GM12878 (cell line): ENCODE data around the gene DCBLD2. TPM values are rescaled to one million over a fixed set of nuclear protein-coding genes. Genes with fewer than 3 reads are reported as not detected.

Source experiments
- ATAC-seq: fragments of 200-7000 bp; cut with Tn5 transposase; 3 replicates; pipeline ENCODE4 v1.9.1; 2020; ENCODE audit warnings: mild to moderate bottlenecking, moderate library complexity
- BruUV-seq: library from RNA; stranded (reverse); fragments of 400-500 nt; replicated peaks from 2 replicates; lab custom pipeline; 2021; lab: Mats Ljungman, UMichigan
- CTCF ChIA-PET: fragments of 300-600 bp; sonication (Branson Sonifier 250); formaldehyde crosslinking; extraction: SDS; loops from one replicate; lab custom pipeline; 2021; ENCODE audit warnings: inconsistent platforms; lab: Yijun Ruan, JAX
- POLR2A ChIA-PET: fragments of 350-600 bp; formaldehyde crosslinking; extraction: SDS; loops from one replicate; lab custom pipeline; 2021; ENCODE audit warnings: inconsistent platforms; lab: Charles Lee
- RAD21 ChIA-PET: fragments of 300-600 bp; sonication (Branson Sonifier 250); formaldehyde crosslinking; loops from one replicate; lab custom pipeline; 2023; ENCODE audit warnings: antibody characterized with exemption; ENCODE audit not compliant: unreplicated experiment; lab: Charles Lee
- SMC1A ChIA-PET: fragments of 300-600 bp; sonication (Branson Sonifier 250); formaldehyde crosslinking; loops from one replicate; lab custom pipeline; 2023; ENCODE audit not compliant: unreplicated experiment, uncharacterized antibody; lab: Charles Lee
- DNase-seq: peaks from one replicate; pipeline ENCODE4 v3.0.0-alpha.2; 2011; ENCODE audit warnings: low read depth, low spot score
- FAIRE-seq: peaks from 3 replicates; lab custom pipeline; 2011; peaks lifted over from hg19 to GRCh38; lab: Jason Lieb, UNC
- H2AFZ ChIP-seq: 2 replicates; pipeline ENCODE4 v1.6.0; 2011; ENCODE audit warnings: low read depth, low read length, control low read depth; ENCODE audit not compliant: control insufficient read depth
- H3K27ac ChIP-seq: 2 replicates; pipeline ENCODE4 v1.5.1; 2011; ENCODE audit warnings: control low read depth; ENCODE audit not compliant: control insufficient read depth, insufficient read depth
- H3K27me3 ChIP-seq, 2 experiments: replicated peaks in 1 of 2; 2 replicates each; pipeline versions ENCODE4 v1.6.0 to v1.6.1; 2011; ENCODE audit warnings: low read length in 1 of 2; ENCODE audit not compliant: control insufficient read depth in 2 of 2, insufficient read depth in 2 of 2
- H3K36me3 ChIP-seq, 2 experiments: 2 replicates each; pipeline ENCODE4 v1.5.1; 2011; ENCODE audit warnings: low read length in 1 of 2; ENCODE audit not compliant: control insufficient read depth in 2 of 2, insufficient read depth in 2 of 2
- H3K4me1 ChIP-seq: 2 replicates; pipeline ENCODE4 v1.6.1; 2011; ENCODE audit warnings: mild to moderate bottlenecking, low read length, moderate library complexity, mixed read lengths; ENCODE audit not compliant: control insufficient read depth, insufficient read depth
- H3K4me2 ChIP-seq: 2 replicates; pipeline ENCODE4 v1.6.0; 2011; ENCODE audit warnings: control low read depth; ENCODE audit not compliant: control insufficient read depth, insufficient read depth
- H3K4me3 ChIP-seq: fragments of 200-600 bp; sonication (generic); 2 replicates; pipeline ENCODE4 v1.5.1; 2016
- H3K79me2 ChIP-seq: 2 replicates; pipeline ENCODE4 v1.6.0; 2011; ENCODE audit warnings: low read length; ENCODE audit not compliant: control insufficient read depth, insufficient read depth
- H3K9ac ChIP-seq: 2 replicates; pipeline ENCODE4 v1.8.0; 2011; ENCODE audit warnings: low read length, control low read depth, mixed read lengths; ENCODE audit not compliant: control insufficient read depth, insufficient read depth
- H3K9me3 ChIP-seq: replicated peaks from 3 replicates; pipeline ENCODE4 v1.5.1; 2011; ENCODE audit warnings: mild to moderate bottlenecking, low read length; ENCODE audit not compliant: control insufficient read depth, insufficient read depth
- H4K20me1 ChIP-seq: 2 replicates; pipeline ENCODE4 v1.6.0; 2011; ENCODE audit not compliant: control insufficient read depth, insufficient read depth
- ASH2L ChIP-seq: fragments of 300-600, 200-600 bp; sonication (generic); IDR thresholded peaks from 2 replicates; pipeline ENCODE4 v1.6.1; 2017; ENCODE audit warnings: low read depth, mild to moderate bottlenecking, borderline replicate concordance
- CBFB ChIP-seq: IDR thresholded peaks from 2 replicates; pipeline ENCODE4 v1.6.1; 2016; ENCODE audit warnings: antibody characterized with exemption, low read depth
- CHD4 ChIP-seq: fragments of 200-600 bp; sonication (generic); IDR thresholded peaks from 2 replicates; pipeline ENCODE4 v1.6.1; 2016; ENCODE audit warnings: mild to moderate bottlenecking
- ESRRA ChIP-seq: IDR thresholded peaks from 2 replicates; pipeline ENCODE4 v1.6.1; 2012; ENCODE audit warnings: mild to moderate bottlenecking, low read length, improper control_type of control experiment
- HCFC1 ChIP-seq: fragments of 150-350 bp; IDR thresholded peaks from 2 replicates; pipeline ENCODE4 v1.6.1; 2014; ENCODE audit warnings: low read length
- JUND ChIP-seq: IDR thresholded peaks from 2 replicates; pipeline ENCODE4 v1.6.1; 2012; ENCODE audit warnings: low read depth, mild to moderate bottlenecking, low read length, improper control_type of control experiment, moderate library complexity
- MYC ChIP-seq: IDR thresholded peaks from 2 replicates; pipeline ENCODE4 v1.6.1; 2011; ENCODE audit warnings: mild to moderate bottlenecking, low read length, moderate library complexity, inconsistent platforms; ENCODE audit not compliant: insufficient read depth, insufficient replicate concordance, insufficient read length, severe bottlenecking
- NFYA ChIP-seq: IDR thresholded peaks from 2 replicates; pipeline ENCODE4 v1.6.1; 2011; ENCODE audit warnings: low read depth, mild to moderate bottlenecking, low read length, improper control_type of control experiment, borderline replicate concordance
- PAX8 ChIP-seq: fragments of 450-650 bp; IDR thresholded peaks from 2 replicates; pipeline ENCODE4 v1.6.1; 2017; ENCODE audit warnings: mild to moderate bottlenecking, moderate library complexity
- RCOR1 ChIP-seq: conservative IDR thresholded peaks from 2 replicates; pipeline ENCODE4 v1.6.1; 2012; ENCODE audit warnings: low read depth, low read length, improper control_type of control experiment
- SKIL ChIP-seq: fragments of 450-650 bp; IDR thresholded peaks from 2 replicates; pipeline ENCODE4 v1.6.1; 2017; ENCODE audit warnings: mild to moderate bottlenecking, low read depth, inconsistent platforms; ENCODE audit not compliant: poor library complexity, severe bottlenecking
- WRNIP1 ChIP-seq: IDR thresholded peaks from 2 replicates; pipeline ENCODE4 v1.6.1; 2011; ENCODE audit warnings: low read depth, low read length, improper control_type of control experiment, borderline replicate concordance
- ZNF384 ChIP-seq: IDR thresholded peaks from 2 replicates; pipeline ENCODE4 v1.6.1; 2012; ENCODE audit warnings: low read depth, mild to moderate bottlenecking, low read length, improper control_type of control experiment, borderline replicate concordance
- WGBS: methylation state at CpG from one replicate; pipeline ENCODE4 v1.1.6; 2016; ENCODE audit warnings: low lambda C conversion rate; ENCODE audit not compliant: insufficient replicate concordance, insufficient coverage; ENCODE audit errors: missing lambda C conversion rate; 5-methylcytosine and 5-hydroxymethylcytosine counted together
- in situ Hi-C: fragments of 300-500 bp; cut with MboI; formaldehyde crosslinking; loops from 9 replicates; pipeline ENCODE4 v1.14.3; 2018; ENCODE audit warnings: mixed read lengths
- intact Hi-C: fragments of 100-400 bp; cut with micrococcal nuclease; formaldehyde crosslinking; loops from one replicate; pipeline ENCODE4 v1.14.2; 2022; ENCODE audit not compliant: unreplicated experiment
- polyA plus RNA-seq, 11 experiments: library from polyadenylated mRNA; depleted of rRNA in 4 of 11; unstranded in 6 of 11; stranded (reverse) in 5 of 11; fragments of >200 nt; fragmentation: Nextera tagmentation in 4 of 11; fragmentation: Illumina TruSeq in 1 of 11; extraction: Ambion mirVana in 4 of 11; extraction: Trizol in 1 of 11; gene quantifications; 1 replicate in 1 of 11; 2 replicates in 10 of 11; pipeline versions ENCODE4 v1.2.1 to v1.2.3, GENCODE V29; 2011 to 2016; ENCODE audit warnings: inconsistent platforms in 2 of 11, missing spikeins in 2 of 11, low read depth in 1 of 11
- total RNA-seq, 4 experiments: library from RNA; depleted of rRNA in 3 of 4; stranded (reverse); fragments of >200 nt in 3 of 4; fragmentation: Illumina TruSeq in 1 of 4; extraction: Trizol in 1 of 4; gene quantifications; 2 replicates each; pipeline versions ENCODE4 v1.2.1 to v1.2.3, GENCODE V29; 2013 to 2021
- TF ChIP-seq, protein P1 (sequence below): fragments of 450-650 bp; IDR thresholded peaks from 2 replicates; pipeline ENCODE4 v1.6.1; 2016; ENCODE audit warnings: mild to moderate bottlenecking

The DCBLD2 gene
- total and polyA plus RNA-seq, 10 of the 15 experiments (the other 5 are each of a cell fraction or from before 2014, with no cell fraction given), result 1.6 to 5.9 (median 4.7) TPM

- Histone ChIP-seq H3K9ac (no peak overlapping the region), H2AFZ (no peak overlapping the region), H4K20me1 (no peaks in the 10 kb centered on the region), H3K4me2 (no peak overlapping the region), H3K9me3 (no peaks in the 10 kb centered on the region), H3K27ac (no peak overlapping the region), H3K36me3 (no peaks in the 10 kb centered on the region), H3K4me3 (no peak overlapping the region), H3K4me1 (no peaks in the 10 kb centered on the region), H3K27me3 (no peaks in the 10 kb centered on the region), H3K79me2 (no peaks in the 10 kb centered on the region)
- intact Hi-C loops (no loop called here), in situ Hi-C loops (no loop called here)
- TF ChIP-seq ESRRA (no peak), RCOR1 (no peak), CBFB (no peak), HCFC1 (no peak), ZNF384 (no peak), PAX8 (no peak), MYC (no peak), CHD4 (no peak), SKIL (no peak), WRNIP1 (no peak), ASH2L (no peak), NFYA (no peak), JUND (no peak)
- TF ChIP-seq, protein P1, sequence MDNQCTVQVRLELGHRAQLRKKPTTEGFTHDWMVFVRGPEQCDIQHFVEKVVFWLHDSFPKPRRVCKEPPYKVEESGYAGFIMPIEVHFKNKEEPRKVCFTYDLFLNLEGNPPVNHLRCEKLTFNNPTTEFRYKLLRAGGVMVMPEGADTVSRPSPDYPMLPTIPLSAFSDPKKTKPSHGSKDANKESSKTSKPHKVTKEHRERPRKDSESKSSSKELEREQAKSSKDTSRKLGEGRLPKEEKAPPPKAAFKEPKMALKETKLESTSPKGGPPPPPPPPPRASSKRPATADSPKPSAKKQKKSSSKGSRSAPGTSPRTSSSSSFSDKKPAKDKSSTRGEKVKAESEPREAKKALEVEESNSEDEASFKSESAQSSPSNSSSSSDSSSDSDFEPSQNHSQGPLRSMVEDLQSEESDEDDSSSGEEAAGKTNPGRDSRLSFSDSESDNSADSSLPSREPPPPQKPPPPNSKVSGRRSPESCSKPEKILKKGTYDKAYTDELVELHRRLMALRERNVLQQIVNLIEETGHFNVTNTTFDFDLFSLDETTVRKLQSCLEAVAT, result no peak
- DNase-seq (no peak), FAIRE-seq (no peak), ATAC-seq (no peak)
- 38% methylated on average over 2 of the region's 2 CpGs for WGBS
- ChIA-PET SMC1A (no interaction called here), POLR2A (no interaction called here), RAD21 (no interaction called here), CTCF (no interaction called here)
- no TSS peak for BruUV-seq
Observed at GRCh38 chr3:98886525-98886924, 15.0 kb downstream of the DCBLD2 start.
